Measurements from ENCODE around the gene ZNF827.

ZNF827 gene

GRCh38 chr4:145938618-145939440 is at the start of gene ZNF827:
Gene ZNF827 (minus strand): TSS chr4:145938823. CDS start chr4:145938407, 416 bp downstream.
- Histone ChIP-seq H3K9ac (ENCODE audit: low read depth, low read length) (peak within 1 kb of the TSS; percentile 91), H3K9me3 (ENCODE audit: control insufficient read depth, insufficient read depth, low read length) (no peaks in the 10 kb centered on the region), H3K36me3 (ENCODE audit: insufficient read depth, low read length) (no peaks in the 10 kb centered on the region), H3K4me1 (ENCODE audit: insufficient read depth, low read length) (peaks cover 16% of the 10 kb centered on the region)

GRCh38 chr4:145984563-145984962 is 45.9 kb upstream of the ZNF827 start:
- H3K9me3 ChIP-seq (ENCODE audit: control insufficient read depth, insufficient read depth, low read length) = no peaks in the 10 kb centered on the region
- H3K4me1 ChIP-seq (ENCODE audit: insufficient read depth, low read length) = peaks cover 8% of the 10 kb centered on the region
- H3K9ac ChIP-seq (ENCODE audit: low read depth, low read length) = no peak overlapping the region
- no peaks in the 10 kb centered on the region for H3K36me3 ChIP-seq (ENCODE audit: insufficient read depth, low read length)

GRCh38 chr4:145982791-145983190 is 44.2 kb upstream of the ZNF827 start:
- H3K9ac ChIP-seq (ENCODE audit: low read depth, low read length) = no peak overlapping the region
- H3K36me3 ChIP-seq (ENCODE audit: insufficient read depth, low read length) = no peaks in the 10 kb centered on the region
- peaks cover 8% of the 10 kb centered on the region for H3K4me1 ChIP-seq (ENCODE audit: insufficient read depth, low read length)

GRCh38 chr4:145979160-145979559 is 40.5 kb upstream of the ZNF827 start:
- H3K9ac ChIP-seq (ENCODE audit: low read depth, low read length) = no peak overlapping the region
- no peaks in the 10 kb centered on the region for H3K4me1 ChIP-seq (ENCODE audit: insufficient read depth, low read length)
- H3K9me3 ChIP-seq (ENCODE audit: control insufficient read depth, insufficient read depth, low read length) = no peaks in the 10 kb centered on the region
- H3K36me3 ChIP-seq (ENCODE audit: insufficient read depth, low read length) = no peaks in the 10 kb centered on the region

More at GRCh38 chr4:145982791-145983190, 44.2 kb upstream of the ZNF827 start:
- no peaks in the 10 kb centered on the region for H3K9me3 ChIP-seq (ENCODE audit: control insufficient read depth, insufficient read depth, low read length)

- Histone ChIP-seq H3K4me1 (ENCODE audit: insufficient read depth, low read length) (no peaks in the 10 kb centered on the region), H3K9me3 (ENCODE audit: control insufficient read depth, insufficient read depth, low read length) (no peaks in the 10 kb centered on the region)
Observed at GRCh38 chr4:145976680-145977079, 38.1 kb upstream of the ZNF827 start.

GRCh38 chr4:145960012-145960411 is 21.4 kb upstream of the ZNF827 start:
- no peak overlapping the region for H3K9ac ChIP-seq (ENCODE audit: low read depth, low read length)
- no peaks in the 10 kb centered on the region for H3K9me3 ChIP-seq (ENCODE audit: control insufficient read depth, insufficient read depth, low read length)
- no peaks in the 10 kb centered on the region for H3K36me3 ChIP-seq (ENCODE audit: insufficient read depth, low read length)
- H3K4me1 ChIP-seq (ENCODE audit: insufficient read depth, low read length) = no peaks in the 10 kb centered on the region

More at GRCh38 chr4:145976680-145977079, 38.1 kb upstream of the ZNF827 start:
- Histone ChIP-seq H3K9ac (ENCODE audit: low read depth, low read length) (no peak overlapping the region), H3K36me3 (ENCODE audit: insufficient read depth, low read length) (no peaks in the 10 kb centered on the region)

- Histone ChIP-seq H3K36me3 (ENCODE audit: insufficient read depth, low read length) (no peaks in the 10 kb centered on the region), H3K9ac (ENCODE audit: low read depth, low read length) (no peak overlapping the region), H3K4me1 (ENCODE audit: insufficient read depth, low read length) (no peaks in the 10 kb centered on the region), H3K9me3 (ENCODE audit: control insufficient read depth, insufficient read depth, low read length) (no peaks in the 10 kb centered on the region)
Observed at GRCh38 chr4:145957302-145957701, 18.7 kb upstream of the ZNF827 start.

- Histone ChIP-seq H3K4me1 (ENCODE audit: insufficient read depth, low read length) (no peaks in the 10 kb centered on the region), H3K9ac (ENCODE audit: low read depth, low read length) (no peak overlapping the region), H3K9me3 (ENCODE audit: control insufficient read depth, insufficient read depth, low read length) (no peaks in the 10 kb centered on the region), H3K36me3 (ENCODE audit: insufficient read depth, low read length) (no peaks in the 10 kb centered on the region)
Observed at GRCh38 chr4:145956288-145956890, 17.8 kb upstream of the ZNF827 start.

- Histone ChIP-seq H3K4me1 (ENCODE audit: insufficient read depth, low read length) (no peaks in the 10 kb centered on the region), H3K9me3 (ENCODE audit: control insufficient read depth, insufficient read depth, low read length) (no peaks in the 10 kb centered on the region), H3K9ac (ENCODE audit: low read depth, low read length) (no peak overlapping the region), H3K36me3 (ENCODE audit: insufficient read depth, low read length) (no peaks in the 10 kb centered on the region)
Observed at GRCh38 chr4:145954924-145955339, 16.3 kb upstream of the ZNF827 start.

GRCh38 chr4:145951931-145952330 is 13.3 kb upstream of the ZNF827 start:
- H3K9me3 ChIP-seq (ENCODE audit: control insufficient read depth, insufficient read depth, low read length) = no peaks in the 10 kb centered on the region
- no peak overlapping the region for H3K9ac ChIP-seq (ENCODE audit: low read depth, low read length)
- no peaks in the 10 kb centered on the region for H3K36me3 ChIP-seq (ENCODE audit: insufficient read depth, low read length)
- H3K4me1 ChIP-seq (ENCODE audit: insufficient read depth, low read length) = no peaks in the 10 kb centered on the region

- no peaks in the 10 kb centered on the region for H3K9me3 ChIP-seq (ENCODE audit: control insufficient read depth, insufficient read depth, low read length)
- H3K4me1 ChIP-seq (ENCODE audit: insufficient read depth, low read length) = no peaks in the 10 kb centered on the region
- no peaks in the 10 kb centered on the region for H3K36me3 ChIP-seq (ENCODE audit: insufficient read depth, low read length)
- no peak overlapping the region for H3K9ac ChIP-seq (ENCODE audit: low read depth, low read length)
Observed at GRCh38 chr4:145945431-145946155, 7.0 kb upstream of the ZNF827 start.

GRCh38 chr4:145944886-145945285 is 6.3 kb upstream of the ZNF827 start:
- Histone ChIP-seq H3K9me3 (ENCODE audit: control insufficient read depth, insufficient read depth, low read length) (no peaks in the 10 kb centered on the region), H3K9ac (ENCODE audit: low read depth, low read length) (no peak overlapping the region)

GRCh38 chr4:145939856-145940255 is 1.2 kb upstream of the ZNF827 start:
- Histone ChIP-seq H3K9me3 (ENCODE audit: control insufficient read depth, insufficient read depth, low read length) (no peaks in the 10 kb centered on the region), H3K4me1 (ENCODE audit: insufficient read depth, low read length) (peaks cover 6% of the 10 kb centered on the region; the same call in 1 of the 2 replicates), H3K36me3 (ENCODE audit: insufficient read depth, low read length) (no peaks in the 10 kb centered on the region), H3K9ac (ENCODE audit: low read depth, low read length) (peak overlapping the region; percentile 91; the same call in 1 of the 2 replicates)

More at GRCh38 chr4:145944886-145945285, 6.3 kb upstream of the ZNF827 start:
- H3K36me3 ChIP-seq (ENCODE audit: insufficient read depth, low read length) = no peaks in the 10 kb centered on the region
- H3K4me1 ChIP-seq (ENCODE audit: insufficient read depth, low read length) = peaks cover 1% of the 10 kb centered on the region; the same call in 1 of the 2 replicates

GRCh38 chr4:145939441-145939750 is 773 bp upstream of the ZNF827 start:
- H3K4me1 ChIP-seq (ENCODE audit: insufficient read depth, low read length) = peaks cover 10% of the 10 kb centered on the region
- H3K9me3 ChIP-seq (ENCODE audit: control insufficient read depth, insufficient read depth, low read length) = no peaks in the 10 kb centered on the region
- H3K9ac ChIP-seq (ENCODE audit: low read depth, low read length) = peak overlapping the region; percentile 91
- no peaks in the 10 kb centered on the region for H3K36me3 ChIP-seq (ENCODE audit: insufficient read depth, low read length)

Data from ES-I3 (cell line).